HG03457 (cell line): ENCODE measurements around the gene NUP58.

Experiments used
- ATAC-seq: cut with Tn5 transposase; IDR thresholded peaks from one replicate; pipeline ENCODE4 v1.9.1; 2021; ENCODE audit warnings: moderate number of reproducible peaks; ENCODE audit not compliant: unreplicated experiment

Gene NUP58, protein sequence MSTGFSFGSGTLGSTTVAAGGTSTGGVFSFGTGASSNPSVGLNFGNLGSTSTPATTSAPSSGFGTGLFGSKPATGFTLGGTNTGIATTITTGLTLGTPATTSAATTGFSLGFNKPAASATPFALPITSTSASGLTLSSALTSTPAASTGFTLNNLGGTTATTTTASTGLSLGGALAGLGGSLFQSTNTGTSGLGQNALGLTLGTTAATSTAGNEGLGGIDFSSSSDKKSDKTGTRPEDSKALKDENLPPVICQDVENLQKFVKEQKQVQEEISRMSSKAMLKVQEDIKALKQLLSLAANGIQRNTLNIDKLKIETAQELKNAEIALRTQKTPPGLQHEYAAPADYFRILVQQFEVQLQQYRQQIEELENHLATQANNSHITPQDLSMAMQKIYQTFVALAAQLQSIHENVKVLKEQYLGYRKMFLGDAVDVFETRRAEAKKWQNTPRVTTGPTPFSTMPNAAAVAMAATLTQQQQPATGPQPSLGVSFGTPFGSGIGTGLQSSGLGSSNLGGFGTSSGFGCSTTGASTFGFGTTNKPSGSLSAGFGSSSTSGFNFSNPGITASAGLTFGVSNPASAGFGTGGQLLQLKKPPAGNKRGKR

DNA sequence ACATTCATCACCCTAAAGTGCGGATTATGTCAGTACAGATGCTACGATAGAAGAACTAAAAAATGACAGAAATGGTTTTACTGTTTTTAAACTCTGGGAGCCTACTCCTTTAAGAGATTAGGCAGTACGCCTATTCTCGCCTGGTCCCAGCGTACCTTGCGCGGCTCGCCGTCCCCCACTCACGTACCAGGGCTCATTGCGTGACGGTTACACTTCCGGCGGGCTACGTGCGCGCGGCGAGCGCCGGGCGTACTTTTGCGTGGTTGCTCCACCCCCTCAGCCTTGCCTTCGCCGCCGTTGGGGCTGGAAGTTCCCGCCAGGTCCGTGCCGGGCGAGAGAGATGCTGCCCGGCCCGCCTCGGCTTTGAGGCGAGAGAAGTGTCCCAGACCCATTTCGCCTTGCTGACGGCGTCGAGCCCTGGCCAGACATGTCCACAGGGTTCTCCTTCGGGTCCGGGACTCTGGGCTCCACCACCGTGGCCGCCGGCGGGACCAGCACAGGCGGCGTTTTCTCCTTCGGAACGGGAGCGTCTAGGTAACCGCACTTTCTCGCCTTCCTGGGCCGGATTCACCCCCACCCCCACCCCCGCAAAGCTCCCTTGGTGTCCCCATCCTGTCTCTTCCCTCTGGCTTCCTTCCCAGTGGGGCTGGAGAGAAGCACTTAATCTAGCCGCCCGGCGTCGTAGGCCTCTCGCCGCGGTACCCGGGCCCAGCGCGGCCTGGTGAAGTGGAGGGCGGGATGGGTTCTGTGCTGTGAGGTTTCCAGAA is at the start of gene NUP58:
NUP58 (plus strand) TSS at position 279 of the 767 bp plus-strand sequence; CDS start at position 428, 149 bp downstream.
- peak; percentile 96 for ATAC-seq

DNA sequence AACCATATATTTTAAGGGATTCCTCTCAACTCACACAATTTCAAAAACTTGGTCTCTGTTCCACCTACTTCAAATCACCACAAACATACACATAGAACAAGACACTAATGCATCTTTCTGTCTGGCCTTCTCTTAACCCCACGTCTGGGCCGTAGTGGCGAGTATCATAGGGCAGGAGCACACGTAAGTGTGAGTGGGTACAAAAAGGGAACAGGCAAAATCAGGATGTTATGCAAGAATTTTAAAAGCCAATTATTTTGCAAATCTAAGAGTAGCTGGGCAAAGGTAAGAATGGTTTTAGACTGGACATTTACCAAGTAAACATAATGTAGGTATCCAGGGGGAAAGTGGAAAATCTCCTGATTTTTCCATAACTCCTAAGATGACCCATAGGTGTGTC is 49.2 kb upstream of the NUP58 start:
- no peak for ATAC-seq

DNA sequence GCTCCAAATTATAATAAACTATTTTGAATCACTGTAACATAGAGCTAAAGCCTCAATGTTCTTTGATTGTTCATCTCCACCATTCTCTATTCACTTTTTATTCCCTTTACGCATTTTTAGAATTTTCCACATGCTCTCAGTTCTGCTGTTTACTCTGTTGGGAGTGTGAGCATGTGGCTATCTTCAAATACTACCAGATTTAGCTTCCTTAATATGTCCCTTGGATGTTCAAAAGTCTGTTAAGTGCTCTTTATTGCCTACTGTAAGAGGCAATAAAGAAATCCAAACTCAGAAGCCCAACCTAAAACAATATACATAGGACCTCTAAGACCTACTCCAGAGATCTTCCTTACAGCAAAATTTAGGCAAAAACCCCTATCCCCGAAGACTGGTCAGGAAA is 48.7 kb upstream of the NUP58 start:
- ATAC-seq, result no peak

DNA sequence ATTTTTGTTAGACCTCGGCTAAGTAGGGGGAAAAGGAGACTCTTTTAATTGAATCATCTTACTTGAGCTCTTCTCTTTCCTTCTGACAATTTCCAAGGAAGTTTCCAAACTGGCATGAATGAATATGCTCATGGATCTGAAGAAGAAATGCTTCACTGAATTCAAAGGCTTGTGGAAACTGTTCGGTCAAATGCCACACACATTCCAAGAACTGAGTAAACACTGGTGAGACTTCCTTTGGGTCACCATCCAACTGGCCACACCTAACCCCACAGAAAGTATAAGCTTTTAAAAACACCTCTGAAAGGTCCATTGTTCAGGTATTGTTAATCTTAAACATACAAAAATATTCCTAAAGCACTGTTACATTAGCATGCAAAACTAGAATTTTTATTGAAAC is 47.7 kb upstream of the NUP58 start:
- ATAC-seq, result no peak

DNA sequence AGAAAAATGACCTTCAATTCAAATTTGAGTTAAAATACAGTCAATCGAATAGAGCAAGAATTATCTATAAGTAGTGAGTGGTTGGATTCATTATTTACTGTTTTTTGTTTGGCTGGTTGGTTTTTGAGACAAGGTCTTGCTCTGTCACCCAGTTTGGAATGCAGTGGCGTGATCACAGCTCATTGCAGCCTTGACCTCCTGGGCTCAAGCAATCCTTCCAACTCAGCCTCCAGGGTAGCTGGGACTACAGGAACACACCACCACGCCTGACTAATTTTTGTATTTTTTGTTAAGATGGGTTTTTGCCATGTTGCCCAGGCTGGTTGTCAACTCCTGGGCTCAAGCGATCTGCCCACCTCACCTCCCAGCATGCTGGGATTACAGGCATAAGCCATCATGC is 39.2 kb upstream of the NUP58 start:
- no peak for ATAC-seq

DNA sequence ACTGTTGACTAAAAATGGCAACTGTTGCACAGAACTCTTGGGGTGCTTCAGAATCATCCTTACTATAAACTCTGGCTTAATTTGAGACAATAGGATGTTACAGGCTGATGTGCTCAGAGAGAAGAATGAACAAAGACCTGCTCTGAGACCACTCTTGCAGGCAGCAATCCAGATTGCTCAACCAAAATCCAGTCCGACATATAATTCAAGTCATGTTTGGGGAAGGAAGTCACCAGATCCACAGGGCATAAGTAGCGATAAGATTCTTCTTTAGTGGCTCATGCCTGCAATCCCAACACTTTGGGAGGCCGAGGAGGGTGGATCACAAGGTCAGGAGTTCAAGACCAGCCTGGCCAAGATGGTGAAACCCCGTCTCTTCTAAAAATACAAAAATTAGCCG is 34.7 kb upstream of the NUP58 start:
- no peak for ATAC-seq

DNA sequence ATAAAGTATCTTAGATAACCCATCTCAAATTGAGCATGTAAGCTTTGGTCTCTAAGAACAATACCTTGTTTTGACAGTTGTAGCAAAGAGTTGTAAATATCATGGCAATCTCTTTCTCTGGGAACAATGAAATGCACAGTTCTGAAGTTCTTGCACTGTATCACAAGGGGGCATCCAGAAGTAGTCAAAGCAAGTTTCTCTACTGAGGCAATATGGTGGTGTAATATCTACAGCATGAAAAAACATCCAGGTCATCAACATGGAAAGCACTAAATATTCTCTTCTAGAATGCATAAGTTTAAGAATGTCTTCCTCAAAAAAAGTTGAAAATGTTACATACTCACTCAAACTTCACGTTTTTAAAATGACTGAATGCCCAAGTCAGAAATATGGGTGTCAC is 33.7 kb upstream of the NUP58 start:
- no peak for ATAC-seq

DNA sequence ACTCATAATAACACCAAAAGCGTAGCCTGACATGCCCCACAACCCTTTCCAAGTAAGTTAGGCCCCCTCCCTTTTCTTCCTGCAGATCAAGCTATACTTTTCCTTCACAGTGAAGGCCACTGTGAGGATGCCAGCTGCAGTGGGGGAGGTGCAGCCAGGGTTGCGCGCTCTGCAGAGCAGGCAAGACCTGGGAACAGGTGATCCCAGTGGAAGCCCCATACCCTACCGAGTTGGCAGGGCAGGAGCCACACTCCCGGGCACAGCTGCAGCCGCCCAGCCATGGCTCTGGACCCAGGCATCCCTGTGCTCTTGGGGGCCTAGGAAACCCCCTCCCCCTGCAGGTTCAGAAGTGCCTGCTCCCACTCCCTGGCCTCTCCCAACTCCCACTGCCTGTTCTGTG is 32.9 kb upstream of the NUP58 start:
- no peak for ATAC-seq

DNA sequence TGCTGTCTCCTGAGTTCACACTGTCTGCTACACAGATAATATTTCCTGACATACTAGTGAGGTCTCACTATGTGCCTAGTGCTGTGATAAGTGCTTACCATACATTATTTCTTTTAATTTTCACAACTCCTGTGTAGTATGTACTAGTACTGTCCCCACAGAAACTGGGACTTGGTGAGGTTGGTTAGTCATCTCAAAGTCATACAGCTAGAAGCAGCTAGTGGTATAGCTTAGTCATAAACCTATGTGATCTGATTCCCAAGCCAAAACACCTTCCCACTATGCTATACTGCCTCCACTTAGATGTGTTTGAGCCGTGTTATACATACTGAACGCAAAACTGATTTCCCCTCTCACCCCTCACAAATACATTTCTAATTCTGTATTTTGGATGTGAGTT is 24.7 kb upstream of the NUP58 start:
- ATAC-seq, result no peak

DNA sequence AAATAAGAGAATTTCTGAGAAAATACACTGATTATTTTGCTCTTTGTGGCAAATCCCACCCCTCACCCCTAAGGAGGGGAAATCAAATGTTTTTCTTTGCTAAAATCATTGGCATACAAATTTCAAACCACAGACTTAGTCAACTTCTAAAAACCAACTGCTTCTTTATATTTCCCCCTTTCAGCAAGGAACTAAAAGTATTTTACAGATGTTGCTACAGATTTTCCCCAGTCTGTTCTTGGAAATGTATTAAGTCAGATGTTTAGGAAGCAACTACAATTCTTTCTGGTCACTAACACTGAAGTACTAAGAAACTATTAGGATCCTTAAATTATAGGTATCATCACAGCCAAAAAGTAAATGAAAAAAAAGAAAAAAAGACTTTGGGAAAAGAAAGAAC is 21.0 kb upstream of the NUP58 start:
- ATAC-seq, result no peak

DNA sequence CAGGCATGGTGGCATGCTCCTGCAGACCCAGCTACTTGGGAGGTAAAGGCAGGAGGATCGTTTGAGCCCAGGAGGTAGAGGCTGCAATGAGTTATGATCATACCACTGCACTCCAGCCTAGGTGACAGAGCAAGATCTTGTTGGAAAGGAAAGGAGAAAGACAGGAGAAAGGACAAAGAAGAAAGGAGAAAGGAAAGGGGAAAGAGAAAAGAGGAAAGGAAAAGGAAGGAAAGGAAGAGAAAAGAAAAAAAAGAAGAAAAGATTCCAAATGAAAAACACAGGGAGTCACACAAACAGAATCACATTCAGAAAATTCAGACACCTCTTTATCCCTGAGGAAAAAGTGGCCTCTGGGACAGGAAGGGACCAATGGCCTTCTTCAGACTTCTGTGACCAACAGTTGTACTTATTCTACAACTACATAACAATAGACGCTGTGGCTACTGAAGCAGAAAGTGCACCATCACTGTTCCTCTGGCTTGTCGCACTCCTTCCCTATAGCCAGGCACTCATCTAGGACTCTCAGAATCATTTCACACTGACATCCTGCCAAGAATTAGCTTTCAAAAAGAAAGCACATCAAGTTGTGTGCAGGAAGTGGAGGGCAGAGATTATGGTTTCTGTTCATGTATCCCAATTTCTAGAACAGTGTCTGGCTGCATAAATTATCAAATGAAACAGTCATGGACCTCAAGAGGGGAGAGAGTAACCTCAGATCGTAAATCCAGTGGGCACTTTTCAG is 20.1 kb upstream of the NUP58 start:
- ATAC-seq, result peak; percentile 75

DNA sequence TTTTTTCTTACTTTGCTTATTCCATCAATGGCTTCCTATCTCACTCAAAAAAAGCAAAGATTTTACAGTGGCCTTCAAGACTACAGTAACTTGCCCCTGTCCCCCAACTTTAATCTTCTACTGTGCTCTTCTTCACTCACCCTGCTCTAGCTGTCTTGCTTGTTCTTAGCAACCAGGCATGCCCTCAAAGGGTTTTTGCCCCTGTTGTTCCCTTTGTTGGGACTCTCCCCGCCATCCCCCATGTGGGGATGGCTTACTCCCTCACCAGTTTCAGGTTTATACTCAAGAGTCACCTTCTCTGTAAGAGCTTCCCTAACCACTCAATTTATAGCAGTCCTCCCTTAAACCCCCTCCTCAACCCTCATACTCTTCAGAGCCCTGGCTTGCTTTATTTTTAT is 19.5 kb upstream of the NUP58 start:
- ATAC-seq, result peak; percentile 9

DNA sequence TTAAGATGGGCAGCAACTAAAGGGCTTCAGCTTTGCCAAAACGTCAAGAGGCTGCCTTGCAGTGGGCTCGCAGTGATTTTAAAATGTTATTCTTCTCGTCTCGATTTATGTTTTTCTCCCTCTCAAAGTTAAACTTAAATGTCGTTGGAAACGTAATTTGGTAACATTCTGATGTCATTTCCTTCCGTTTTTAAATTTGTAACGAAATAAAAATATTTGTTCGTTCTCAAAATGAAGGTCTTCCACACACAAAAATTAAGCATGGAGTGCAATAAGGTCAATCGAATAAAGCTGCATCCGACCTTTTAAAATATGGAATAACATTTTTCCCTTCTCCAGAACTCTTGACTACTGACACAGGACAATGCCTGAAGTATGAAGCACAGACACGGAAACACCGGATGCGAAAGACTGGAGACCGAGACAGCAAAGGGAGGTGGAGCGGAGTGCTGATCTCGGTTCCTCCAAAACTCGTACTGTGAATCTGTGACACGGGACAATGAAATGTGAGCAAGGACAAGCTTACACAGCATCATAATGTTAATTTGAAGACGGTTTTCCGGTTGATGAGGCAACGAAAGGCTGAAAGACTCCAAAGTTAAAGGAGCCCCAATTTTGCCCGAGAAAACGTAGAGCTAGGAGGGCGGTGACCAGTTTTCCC is 15.0 kb upstream of the NUP58 start:
- ATAC-seq, result no peak

DNA sequence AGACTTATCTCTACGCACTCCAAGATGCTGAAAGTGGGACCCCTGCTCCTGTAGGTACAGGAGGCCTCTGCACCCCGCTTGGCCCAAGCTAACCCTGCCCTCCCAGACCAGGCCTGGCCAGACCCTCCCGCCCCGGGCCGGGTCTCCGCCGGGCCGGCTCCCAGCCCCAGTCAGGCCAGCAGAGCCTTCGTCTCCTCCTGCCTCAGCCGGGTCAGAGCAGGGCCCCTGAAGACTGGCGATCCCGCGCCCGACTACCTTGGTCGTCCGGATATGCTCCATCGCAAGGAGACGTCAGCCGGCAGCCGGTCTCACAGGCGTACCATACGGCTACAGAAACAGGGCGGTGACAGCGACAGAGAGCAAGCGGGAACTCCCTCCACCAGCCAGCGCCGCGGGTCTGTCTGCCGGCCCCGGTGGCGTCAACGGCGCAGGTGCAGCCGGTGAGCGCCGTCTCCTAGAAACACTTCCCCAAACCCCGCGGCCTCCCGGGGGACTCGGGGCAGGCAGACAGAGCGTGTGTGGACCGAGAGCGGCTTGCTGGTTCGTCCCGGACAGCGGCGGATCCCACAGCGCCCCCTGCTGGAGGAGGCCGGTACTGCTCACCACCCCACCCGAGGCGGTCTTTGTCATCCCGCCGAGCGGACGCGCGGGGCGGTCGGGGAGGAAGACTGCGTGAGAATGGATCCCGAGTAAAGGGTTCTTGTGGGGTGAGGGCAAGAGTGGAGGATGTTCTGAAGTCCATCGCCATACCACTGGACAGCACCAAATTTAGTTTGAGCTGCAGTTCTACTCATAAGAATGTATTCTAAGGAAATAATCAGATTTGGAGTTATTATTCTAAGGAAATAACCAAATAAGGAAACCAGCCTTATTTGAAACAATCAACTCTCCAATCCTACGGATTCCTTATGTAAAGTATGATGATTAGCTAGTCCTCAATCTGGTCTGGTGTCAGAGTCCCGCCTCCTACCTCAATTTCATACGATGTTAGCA is 14.2 kb upstream of the NUP58 start, which contains the start of gene MTMR6:
MTMR6 (minus strand) TSS at position 520 of the 993 bp plus-strand sequence; CDS start at position 279, 241 bp downstream.
- ATAC-seq, result peak; percentile 95

DNA sequence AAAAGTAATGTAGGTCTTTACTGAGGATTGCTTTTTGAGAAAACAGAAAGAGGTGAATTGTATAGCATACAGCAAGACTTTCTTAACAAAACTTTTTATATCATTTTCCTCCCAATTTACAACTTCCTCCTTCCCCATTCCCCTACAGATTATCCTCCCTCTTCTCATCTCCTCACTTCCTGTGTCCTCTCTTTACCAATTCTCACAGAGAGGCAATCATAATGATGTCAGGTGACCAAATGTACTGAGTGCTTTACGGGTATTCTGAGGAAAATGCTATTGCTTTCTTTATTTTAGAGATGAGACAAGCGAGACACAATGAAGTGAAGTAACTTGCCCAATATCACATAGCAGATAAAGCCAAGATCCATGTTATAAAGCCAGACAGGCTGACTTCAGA is 12.5 kb upstream of the NUP58 start:
- ATAC-seq, result no peak

DNA sequence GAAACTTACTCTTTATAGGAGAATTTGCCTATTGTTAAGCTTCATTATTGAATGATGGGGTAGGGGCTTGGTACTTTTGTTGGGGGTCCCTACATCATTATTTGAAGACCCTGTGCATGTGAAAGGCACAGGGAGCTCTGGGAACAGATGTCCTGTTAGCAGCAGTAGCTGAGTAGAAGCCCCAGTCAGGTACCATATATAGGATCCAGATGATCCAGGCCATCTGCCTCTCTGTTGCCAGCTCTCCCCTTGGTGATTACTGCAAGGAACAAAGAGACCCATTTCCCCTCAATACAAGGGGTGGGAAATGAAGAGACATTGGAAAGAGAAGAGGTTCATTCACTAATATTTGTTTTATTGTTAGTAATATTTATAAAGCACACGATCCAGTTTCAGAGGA is 9.7 kb upstream of the NUP58 start:
- no peak for ATAC-seq

DNA sequence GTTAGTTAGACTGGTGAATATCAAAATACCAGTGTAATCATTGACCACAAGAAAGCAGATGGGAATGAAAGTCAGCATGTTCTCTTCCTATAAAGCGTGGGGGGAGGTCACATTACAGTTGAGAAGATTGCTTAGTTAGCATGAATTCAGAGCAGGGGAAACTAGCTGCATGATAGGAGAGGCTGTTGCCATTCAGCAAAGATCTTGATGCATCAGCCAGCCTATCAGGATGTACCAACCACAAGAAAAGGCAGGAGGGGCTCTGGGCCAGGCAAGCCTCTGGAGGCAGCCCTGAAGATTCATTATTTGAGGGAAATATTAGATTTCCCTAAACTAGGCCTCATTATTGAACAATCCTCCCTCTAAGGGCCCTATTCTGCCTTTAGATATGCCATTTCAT is 9.1 kb upstream of the NUP58 start:
- ATAC-seq, result no peak

DNA sequence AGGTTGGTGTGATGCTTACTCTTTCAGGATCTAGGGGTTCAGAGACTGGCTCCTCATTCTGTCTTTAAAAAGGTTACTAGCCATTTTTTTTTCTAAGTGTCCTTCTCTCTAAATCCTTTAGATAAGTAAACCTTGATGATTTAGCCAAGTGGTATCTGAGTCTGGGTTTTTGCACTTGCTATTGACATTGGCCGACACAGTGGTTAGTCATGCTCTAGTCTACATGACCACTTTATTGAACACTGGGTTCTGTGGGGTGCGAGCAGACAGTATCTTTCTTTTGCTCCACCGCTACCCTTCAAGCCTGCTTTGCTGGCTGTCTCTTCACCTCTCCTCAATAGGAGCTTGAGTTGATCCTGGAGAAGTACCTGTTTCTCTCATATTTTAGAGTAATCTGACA is 6.2 kb upstream of the NUP58 start:
- no peak for ATAC-seq

DNA sequence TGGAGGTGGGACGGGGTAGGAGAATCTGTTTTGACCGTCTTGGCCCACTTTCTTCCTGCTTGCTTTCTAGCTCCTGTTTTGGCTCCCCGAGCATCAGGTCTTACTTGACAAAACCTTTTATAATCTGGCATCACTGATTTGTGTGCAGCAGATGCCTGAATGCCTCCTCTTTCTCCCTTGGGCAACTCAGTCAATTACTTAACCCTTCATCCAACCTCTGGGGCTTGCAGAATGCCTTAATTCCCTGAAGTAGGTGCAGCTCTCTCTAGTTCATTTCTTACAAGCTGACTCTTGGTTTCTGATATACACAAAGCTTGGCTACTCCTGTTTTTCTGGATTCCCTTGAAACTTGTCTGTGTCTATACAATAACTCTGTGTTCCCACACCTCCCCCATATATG is 5.7 kb upstream of the NUP58 start:
- ATAC-seq, result no peak
